ENCODE data around the gene MMP11.

MMP11 gene

GRCh38 chr22:23803001-23803819 lies 30.6 kb downstream of the MMP11 start:
- no peak for DNase-seq

GRCh38 chr22:23804781-23805291 lies 32.2 kb downstream of the MMP11 start:
- DNase-seq: no peak

DNA sequence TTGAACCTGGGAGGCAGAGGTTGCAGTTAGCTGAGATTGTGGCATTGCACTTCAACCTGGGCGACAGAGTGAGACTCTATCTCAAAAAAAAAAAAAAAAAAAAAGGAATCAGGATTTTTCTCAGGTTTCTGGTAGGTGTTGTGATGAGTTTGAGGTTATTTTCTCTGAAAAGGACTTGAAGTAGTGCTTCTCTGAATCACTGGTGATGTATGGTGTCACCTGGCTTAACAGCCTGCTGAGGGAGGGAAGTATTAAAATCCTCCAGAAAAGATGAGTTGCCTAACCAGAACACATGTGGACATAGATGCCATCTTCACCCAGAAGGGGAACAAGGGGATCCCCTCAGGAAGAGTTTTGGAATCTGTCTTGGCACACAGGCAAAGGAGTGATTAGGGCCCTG lies 34.2 kb downstream of the MMP11 start:
- DNase-seq: no peak

DNA sequence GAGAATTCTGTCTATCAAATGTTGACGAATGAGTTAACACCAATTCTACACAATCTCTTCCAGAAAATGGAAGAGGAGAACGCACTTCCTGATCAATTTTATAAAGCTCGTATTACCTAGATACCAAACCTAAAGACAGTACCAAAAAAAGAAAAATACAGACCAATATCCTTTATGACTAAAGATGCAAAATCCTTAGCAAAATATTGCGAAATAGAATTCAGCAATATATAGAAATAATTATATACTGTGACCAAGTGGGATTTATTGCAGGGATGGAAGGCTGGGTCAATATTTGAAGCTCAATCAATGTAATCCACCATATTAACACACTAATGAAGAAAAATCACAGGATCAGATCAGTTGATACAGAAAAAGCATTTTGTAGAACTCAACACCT lies 39.7 kb downstream of the MMP11 start:
- DNase-seq: no peak

GRCh38 chr22:23815541-23816155 lies 43.0 kb downstream of the MMP11 start:
- no peak for DNase-seq

DNA sequence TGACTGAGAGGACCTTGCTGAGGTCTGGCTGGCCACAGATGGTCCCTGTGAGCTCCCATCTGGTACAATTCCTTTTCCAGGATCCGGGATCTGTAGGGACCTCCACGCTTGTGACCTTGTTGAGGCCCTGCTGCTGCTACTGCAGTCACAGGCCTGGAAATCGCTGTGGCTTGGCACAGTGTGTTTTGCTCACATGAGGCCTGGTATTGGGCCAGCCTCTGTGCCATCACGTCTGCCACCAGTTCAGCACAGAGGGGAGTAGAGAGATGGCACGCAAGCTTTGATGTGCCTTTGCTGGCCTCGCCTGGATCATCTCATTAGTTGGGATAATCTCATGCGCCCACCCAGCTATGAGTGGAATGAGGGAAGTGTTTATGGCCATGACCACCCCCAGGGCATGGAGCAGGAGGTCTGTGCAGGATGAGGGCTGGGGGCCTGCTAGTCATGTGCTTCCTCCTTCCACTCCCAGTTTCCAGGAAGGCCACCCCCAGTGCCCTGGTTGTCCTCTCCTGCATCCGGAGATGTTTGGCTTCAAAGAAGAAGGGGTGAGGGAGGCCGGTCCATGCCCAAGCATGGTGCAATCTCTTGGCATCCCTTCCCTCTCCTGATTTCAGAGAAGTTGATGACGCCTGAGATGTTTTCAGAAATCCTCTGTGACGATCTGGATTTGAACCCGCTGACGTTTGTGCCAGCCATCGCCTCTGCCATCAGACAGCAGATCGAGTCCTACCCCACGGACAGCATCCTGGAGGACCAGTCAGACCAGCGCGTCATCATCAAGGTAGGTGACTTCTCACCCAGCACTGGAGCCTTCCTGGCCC lies 43.7 kb downstream of the MMP11 start:
- no peak for DNase-seq

DNA sequence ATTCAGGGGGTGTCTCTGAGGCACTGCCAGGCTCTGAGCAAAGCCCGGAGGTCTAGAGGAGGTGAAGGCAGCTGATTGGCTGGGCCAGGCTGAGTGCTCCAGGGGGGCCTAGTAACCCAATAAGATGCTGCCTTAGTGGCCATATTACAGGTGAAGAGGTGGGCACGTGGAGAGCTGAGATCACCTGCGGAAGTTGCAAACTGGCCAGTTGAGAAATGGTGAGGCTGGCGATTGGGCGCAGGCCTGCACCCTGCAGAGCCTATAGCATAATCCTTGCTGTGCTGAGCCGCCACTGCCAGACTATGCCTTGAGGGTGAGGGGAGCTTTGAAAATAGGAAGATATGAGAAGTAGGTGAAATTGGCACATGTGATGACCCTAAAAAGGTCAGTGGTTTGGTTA lies 44.5 kb downstream of the MMP11 start:
- DNase-seq: no peak

DNA sequence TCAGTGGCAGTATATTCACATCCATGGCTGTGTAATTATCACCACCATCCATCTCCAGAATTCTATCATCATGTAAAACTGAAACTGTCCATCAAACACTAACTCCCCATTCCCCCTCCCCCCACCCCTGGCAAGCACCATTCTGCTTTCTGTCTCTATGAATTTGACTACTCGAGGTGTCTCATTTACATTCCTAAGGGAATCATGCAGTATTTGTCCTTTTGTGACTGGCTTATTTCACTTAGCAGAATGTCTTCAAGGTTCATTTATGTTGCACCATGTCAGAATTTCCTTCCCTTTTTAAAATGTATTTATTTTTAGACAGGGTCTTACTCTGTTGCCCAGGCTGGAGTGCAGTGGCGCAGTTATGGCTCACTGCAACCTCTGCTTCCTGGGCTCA lies 45.9 kb downstream of the MMP11 start:
- no peak for DNase-seq

DNA sequence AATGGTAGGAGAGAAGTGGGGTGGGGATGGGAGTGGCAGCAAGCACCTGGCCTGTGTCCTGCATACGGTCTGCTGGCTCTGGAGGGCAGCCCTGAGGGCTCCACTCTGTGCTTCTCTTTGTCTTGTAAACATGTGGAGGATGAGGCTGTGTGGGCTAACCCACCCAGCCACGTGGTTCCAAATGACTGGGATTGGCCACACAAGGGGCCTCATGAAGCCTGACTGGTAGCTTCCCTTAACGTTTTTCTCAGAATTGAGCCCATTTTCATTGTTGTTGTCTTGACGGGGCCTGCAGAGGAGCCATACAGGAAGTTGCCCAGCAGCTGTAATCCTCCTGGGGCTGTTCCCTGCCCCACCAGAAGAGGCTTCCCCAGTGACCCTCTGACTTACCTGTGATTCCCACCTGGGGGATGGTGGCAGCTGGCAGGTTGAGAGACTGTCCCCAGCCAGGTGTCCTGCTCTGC lies 48.1 kb downstream of the MMP11 start:
- DNase-seq: no peak

- DNase-seq: no peak
These were observed 49.5 kb downstream of the MMP11 start for GRCh38 chr22:23822101-23822671.

- DNase-seq: no peak
These were observed 50.7 kb downstream of the MMP11 start for GRCh38 chr22:23823331-23823791.

- no peak for DNase-seq
These were observed 52.0 kb downstream of the MMP11 start for GRCh38 chr22:23824476-23825245.

DNA sequence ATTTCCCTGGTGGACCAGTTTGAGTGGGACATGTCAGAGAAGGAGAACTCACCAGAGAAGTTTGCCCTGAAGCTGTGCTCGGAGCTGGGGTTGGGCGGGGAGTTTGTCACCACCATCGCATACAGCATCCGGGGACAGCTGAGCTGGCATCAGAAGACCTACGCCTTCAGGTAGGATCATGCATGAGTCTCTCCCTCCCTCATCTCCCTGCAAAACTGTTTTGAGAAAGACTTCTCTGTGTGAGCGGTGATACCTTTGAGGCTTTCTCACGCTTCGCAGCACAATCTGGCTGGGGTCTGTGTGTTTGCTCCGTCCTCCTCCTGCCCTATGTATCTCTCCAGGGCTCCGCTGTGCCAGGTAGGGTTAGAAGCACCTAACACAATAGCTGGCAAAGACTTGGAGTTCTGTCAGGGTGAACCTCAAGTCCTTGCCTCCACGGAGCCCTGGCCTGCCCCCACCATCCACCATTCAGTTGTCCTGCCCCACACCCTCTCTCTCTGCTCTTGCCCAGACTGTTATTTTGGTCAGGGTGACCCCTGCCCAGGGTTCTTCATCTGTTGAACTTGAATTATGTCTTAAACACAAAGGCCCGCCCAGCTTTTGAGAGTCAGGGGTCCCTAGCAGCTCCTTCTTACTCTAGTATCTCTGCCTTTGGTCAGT lies 52.7 kb downstream of the MMP11 start:
- no peak for DNase-seq

DNA sequence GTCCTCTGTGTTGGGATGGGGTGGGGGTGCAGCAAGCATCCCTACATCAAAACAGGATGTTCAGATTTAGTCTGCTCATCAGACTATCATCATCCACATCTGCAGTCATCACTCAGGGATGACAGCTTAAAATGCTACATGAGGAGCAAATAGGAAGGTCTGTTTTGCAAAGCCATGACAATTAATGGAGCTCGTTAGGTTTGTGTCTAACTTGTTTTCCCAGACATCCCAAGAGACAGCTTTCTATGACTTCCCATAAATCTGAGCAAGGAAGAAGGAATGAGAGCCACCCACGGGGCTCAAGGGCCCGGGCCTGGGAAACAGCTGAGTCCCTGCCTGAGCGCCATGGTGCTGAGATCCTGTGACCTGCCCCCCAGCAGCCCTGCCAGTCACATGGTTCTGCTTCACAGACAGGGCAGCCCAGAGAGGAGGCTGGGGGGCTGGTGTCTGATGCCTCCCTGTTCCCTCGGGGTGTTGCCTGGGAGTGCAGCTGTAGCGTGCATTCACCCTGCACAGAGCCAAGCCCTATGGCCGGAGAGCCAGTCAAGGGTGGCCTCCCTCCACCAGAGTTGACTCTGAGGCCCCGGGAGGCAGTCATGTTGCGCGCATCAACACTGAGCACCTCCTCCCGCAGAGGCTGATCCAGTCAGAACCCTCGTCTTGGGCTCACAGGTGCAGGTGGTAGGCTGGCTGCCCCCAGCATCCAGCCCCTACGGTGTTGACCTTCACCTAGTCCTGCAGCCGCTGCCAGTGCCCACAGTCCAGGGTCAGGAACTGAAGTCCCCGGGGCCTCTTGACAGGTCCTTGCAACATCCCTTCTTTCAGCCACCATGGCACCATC lies 54.1 kb downstream of the MMP11 start:
- peak; percentile 31 for DNase-seq

DNA sequence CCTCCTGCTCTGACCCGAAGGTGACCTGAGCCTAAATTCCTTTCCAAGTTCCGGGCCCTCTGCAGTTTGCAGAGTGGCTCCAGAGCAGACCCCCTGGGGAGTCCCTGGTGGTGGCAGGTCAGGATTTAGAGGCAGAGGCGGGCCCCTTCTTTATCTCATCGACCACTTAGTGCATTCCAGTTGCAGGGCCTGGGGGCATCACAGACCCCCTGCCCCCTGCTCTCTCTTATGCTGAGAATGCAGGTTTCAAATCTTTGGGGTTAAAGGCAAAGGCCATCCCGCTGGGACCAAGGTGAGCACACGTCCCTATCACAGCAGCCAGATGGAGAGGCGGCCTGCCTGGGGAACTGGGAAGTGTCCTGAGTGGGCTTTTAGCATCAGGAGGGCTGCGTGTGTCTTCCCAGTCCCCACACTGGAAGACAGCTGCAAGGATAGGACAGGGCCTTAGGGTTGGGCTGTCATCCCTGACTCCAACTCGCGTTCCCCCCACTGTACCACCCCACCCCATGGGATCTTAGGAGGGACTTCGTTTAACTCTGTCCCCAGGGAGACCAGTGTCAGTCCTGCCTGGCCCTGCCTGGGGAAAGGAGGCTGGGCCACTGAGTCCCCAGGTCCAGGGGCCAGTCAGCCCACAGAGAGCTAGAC lies 54.8 kb downstream of the MMP11 start:
- no peak for DNase-seq

- no peak for DNase-seq
These were observed 56.4 kb downstream of the MMP11 start for GRCh38 chr22:23828800-23829680.

- DNase-seq: no peak
These were observed 57.3 kb downstream of the MMP11 start for GRCh38 chr22:23829845-23830372.

- DNase-seq: no peak
These were observed 58.6 kb downstream of the MMP11 start for GRCh38 chr22:23831261-23831660.

- no peak for DNase-seq
These were observed 59.1 kb downstream of the MMP11 start for GRCh38 chr22:23831781-23832180.
